PC-9 (cell line): ENCODE data around the gene SNX18. TPM values are rescaled to one million over a fixed set of nuclear protein-coding genes. Genes with fewer than 3 reads are reported as not detected.

ENCODE experiments used
- BruUV-seq: library from RNA; stranded (reverse); fragments of 400-500 nt; replicated peaks from 2 replicates; lab custom pipeline; 2021; lab: Mats Ljungman, UMichigan
- CTCF ChIA-PET: fragments of 300-600 bp; sonication (Branson Sonifier 250); formaldehyde crosslinking; loops from one replicate; lab custom pipeline; 2022; ENCODE audit warnings: antibody characterized with exemption; lab: Charles Lee
- POLR2A ChIA-PET: fragments of 300-600 bp; sonication (Branson Sonifier 250); formaldehyde crosslinking; loops from one replicate; lab custom pipeline; 2022; ENCODE audit warnings: antibody characterized with exemption; ENCODE audit not compliant: unreplicated experiment; lab: Charles Lee
- DNase-seq, 2 experiments: peaks; one replicate each; pipeline versions ENCODE4 v3.0.0 to v3.0.0-alpha.2; 2015 to 2022; ENCODE audit warnings: mixed read lengths in 1 of 2
- H2AFZ ChIP-seq: fragments of 200-600 bp; sonication (generic); 2 replicates; pipeline ENCODE4 v1.8.1; 2017; ENCODE audit warnings: antibody characterized with exemption
- H3F3A ChIP-seq: fragments of 200-600 bp; sonication (generic); 2 replicates; pipeline ENCODE4 v1.8.1; 2017; ENCODE audit warnings: antibody characterized with exemption, mild to moderate bottlenecking, low read depth; ENCODE audit not compliant: insufficient read depth
- H3K27ac ChIP-seq: fragments of 200-600 bp; sonication (generic); 2 replicates; pipeline ENCODE4 v1.6.1; 2016; ENCODE audit warnings: mixed run types
- H3K27me3 ChIP-seq: fragments of 200-600 bp; sonication (generic); 2 replicates; pipeline ENCODE4 v1.6.1; 2016; ENCODE audit warnings: low read depth, mixed run types; ENCODE audit not compliant: insufficient read depth
- H3K36me3 ChIP-seq: fragments of 200-600 bp; sonication (generic); 2 replicates; pipeline ENCODE4 v1.6.1; 2016; ENCODE audit warnings: low read depth, mixed run types
- H3K4me1 ChIP-seq: fragments of 200-600 bp; sonication (generic); replicated peaks from 2 replicates; pipeline ENCODE4 v1.6.1; 2016; ENCODE audit warnings: mixed run types; ENCODE audit not compliant: insufficient read depth
- H3K4me2 ChIP-seq: fragments of 200-600 bp; sonication (generic); 2 replicates; pipeline ENCODE4 v1.6.1; 2017; ENCODE audit warnings: mixed run types
- H3K4me3 ChIP-seq: fragments of 200-600 bp; sonication (generic); 2 replicates; pipeline ENCODE4 v1.6.1; 2016; ENCODE audit warnings: mixed run types
- H3K79me2 ChIP-seq: fragments of 200-600 bp; sonication (generic); 2 replicates; pipeline ENCODE4 v1.6.1; 2017; ENCODE audit warnings: low read depth, mixed run types
- H3K9me2 ChIP-seq: fragments of 200-600 bp; sonication (generic); 2 replicates; pipeline ENCODE4 v1.8.1; 2017; ENCODE audit warnings: mild to moderate bottlenecking; ENCODE audit not compliant: insufficient read depth
- H3K9me3 ChIP-seq: fragments of 200-600 bp; sonication (generic); 2 replicates; pipeline ENCODE4 v1.8.1; 2016; ENCODE audit warnings: low read depth; ENCODE audit not compliant: insufficient read depth
- H4K20me1 ChIP-seq: fragments of 200-600 bp; sonication (generic); 2 replicates; pipeline ENCODE4 v1.8.1; 2017; ENCODE audit not compliant: insufficient read depth
- EZH2 ChIP-seq: fragments of 200-600 bp; sonication (generic); IDR thresholded peaks from 2 replicates; pipeline ENCODE4 v1.8.0; 2017; ENCODE audit warnings: antibody characterized with exemption, low read depth
- intact Hi-C: fragments of 100-400 bp; cut with micrococcal nuclease; formaldehyde crosslinking; loops from one replicate; pipeline ENCODE4 v1.10.0; 2022; ENCODE audit not compliant: unreplicated experiment
- total RNA-seq: library from RNA; stranded (reverse); gene quantifications from 2 replicates; pipeline ENCODE4 v1.2.3, GENCODE V29; 2021
- TF ChIP-seq, protein P1 (sequence below): fragments of 200-600 bp; sonication (generic); conservative IDR thresholded peaks from 2 replicates; pipeline ENCODE4 v1.6.1; 2017; ENCODE audit warnings: mixed run types, antibody characterized with exemption, mild to moderate bottlenecking, moderate library complexity

SNX18 gene
- total RNA-seq, 1 experiment from 2014 or later, result 9.7 TPM

DNA sequence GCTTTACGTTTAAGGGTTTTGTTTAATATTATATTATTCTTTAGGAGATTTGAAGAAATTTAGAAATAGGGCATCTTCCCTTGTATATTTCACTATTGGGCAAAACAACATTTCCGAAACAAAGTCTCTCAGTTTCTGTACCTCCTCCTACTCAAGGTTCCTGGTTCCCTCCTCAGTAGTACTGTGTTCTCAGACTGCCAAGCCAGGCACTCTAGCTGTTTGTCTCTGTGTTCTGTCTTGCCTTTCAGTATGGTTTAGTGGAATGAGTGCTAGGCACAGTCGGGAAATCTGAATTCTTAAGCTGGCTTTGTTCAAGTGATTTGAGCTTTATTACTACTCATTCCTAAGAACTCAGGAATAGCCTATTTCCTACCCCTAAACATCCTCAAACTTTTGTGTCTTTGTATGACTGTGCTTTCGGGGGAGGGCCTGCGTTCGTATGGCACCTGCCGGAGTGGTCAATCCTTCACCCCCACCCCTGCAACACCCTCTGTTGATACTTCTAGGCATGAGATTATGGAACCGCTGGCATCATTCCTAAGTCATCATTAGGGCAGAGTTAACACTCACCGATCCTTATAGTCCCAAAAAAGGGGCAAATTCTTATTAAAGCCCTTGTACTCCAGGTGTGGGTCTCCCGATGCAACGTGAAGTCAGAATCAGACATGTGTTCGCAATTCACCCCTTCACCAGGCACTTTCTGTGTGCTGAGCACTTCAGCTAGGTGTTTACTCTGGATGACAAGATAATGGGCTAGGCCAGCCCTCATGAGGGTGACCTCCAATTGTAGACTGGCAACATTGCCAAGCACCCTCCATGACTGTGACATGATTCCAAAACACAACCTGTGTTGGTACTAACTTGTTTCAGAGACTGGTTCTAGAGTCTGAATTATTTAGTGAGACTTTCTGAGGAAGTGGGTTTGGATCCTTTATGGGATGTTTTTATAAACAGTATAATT is 24.5 kb downstream of the SNX18 start:
- TF ChIP-seq EZH2, result no peak
- TF ChIP-seq, protein P1, sequence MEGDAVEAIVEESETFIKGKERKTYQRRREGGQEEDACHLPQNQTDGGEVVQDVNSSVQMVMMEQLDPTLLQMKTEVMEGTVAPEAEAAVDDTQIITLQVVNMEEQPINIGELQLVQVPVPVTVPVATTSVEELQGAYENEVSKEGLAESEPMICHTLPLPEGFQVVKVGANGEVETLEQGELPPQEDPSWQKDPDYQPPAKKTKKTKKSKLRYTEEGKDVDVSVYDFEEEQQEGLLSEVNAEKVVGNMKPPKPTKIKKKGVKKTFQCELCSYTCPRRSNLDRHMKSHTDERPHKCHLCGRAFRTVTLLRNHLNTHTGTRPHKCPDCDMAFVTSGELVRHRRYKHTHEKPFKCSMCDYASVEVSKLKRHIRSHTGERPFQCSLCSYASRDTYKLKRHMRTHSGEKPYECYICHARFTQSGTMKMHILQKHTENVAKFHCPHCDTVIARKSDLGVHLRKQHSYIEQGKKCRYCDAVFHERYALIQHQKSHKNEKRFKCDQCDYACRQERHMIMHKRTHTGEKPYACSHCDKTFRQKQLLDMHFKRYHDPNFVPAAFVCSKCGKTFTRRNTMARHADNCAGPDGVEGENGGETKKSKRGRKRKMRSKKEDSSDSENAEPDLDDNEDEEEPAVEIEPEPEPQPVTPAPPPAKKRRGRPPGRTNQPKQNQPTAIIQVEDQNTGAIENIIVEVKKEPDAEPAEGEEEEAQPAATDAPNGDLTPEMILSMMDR, result no peak
- no peak overlapping the region for H3K4me3 ChIP-seq
- peaks cover 66% of the 10 kb centered on the region for H3K79me2 ChIP-seq
- DNase-seq, result no peak
- ChIA-PET POLR2A (no interaction called here), CTCF (no interaction called here)
- H3K27ac ChIP-seq, result no peak overlapping the region
- peaks cover 3% of the 10 kb centered on the region; the same call in 1 of the 2 replicates for H4K20me1 ChIP-seq
- intact Hi-C loops, result no loop called here
- peaks cover 28% of the 10 kb centered on the region for H3K4me1 ChIP-seq
- H3F3A ChIP-seq, result no peaks in the 10 kb centered on the region
- H2AFZ ChIP-seq, result no peak overlapping the region
- H3K36me3 ChIP-seq, result no peaks in the 10 kb centered on the region
- no peaks in the 10 kb centered on the region for H3K9me3 ChIP-seq
- H3K9me2 ChIP-seq, result no peaks in the 10 kb centered on the region
- no TSS peak for BruUV-seq
- no peak overlapping the region for H3K4me2 ChIP-seq
- H3K27me3 ChIP-seq, result no peaks in the 10 kb centered on the region

DNA sequence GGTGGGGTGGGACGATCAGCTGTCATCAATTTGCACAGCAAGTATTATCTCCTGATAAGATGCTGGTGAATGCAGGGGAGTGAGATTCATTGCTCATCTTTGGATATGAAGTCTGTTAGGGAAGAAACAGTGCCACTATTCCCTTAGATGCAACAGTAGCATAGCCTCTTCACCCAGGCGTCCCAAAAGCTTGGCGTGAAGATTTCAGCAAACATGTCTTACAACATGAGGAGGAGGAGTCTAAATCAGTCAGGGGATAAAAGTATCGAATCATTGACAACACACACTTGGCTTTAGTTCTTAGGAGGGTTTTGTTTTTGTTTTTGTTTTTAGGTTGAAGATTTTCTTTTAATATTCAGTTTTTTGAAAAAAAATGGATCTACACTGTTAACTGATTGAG is 26.5 kb downstream of the SNX18 start:
- Histone ChIP-seq H2AFZ (no peak overlapping the region), H3K4me2 (no peak overlapping the region), H3K36me3 (no peaks in the 10 kb centered on the region), H3K9me2 (no peaks in the 10 kb centered on the region), H3K4me1 (peaks cover 43% of the 10 kb centered on the region), H3K4me3 (no peak overlapping the region), H3F3A (peaks cover 12% of the 10 kb centered on the region; the same call in 1 of the 2 replicates), H3K27ac (no peak overlapping the region), H4K20me1 (no peaks in the 10 kb centered on the region), H3K79me2 (peaks cover 54% of the 10 kb centered on the region), H3K9me3 (no peaks in the 10 kb centered on the region), H3K27me3 (no peaks in the 10 kb centered on the region)
- DNase-seq, result no peak
- BruUV-seq, result no TSS peak
- ChIA-PET CTCF (no interaction called here), POLR2A (no interaction called here)
- TF ChIP-seq, protein P1, result no peak
- no peak for TF ChIP-seq EZH2
- intact Hi-C loops, result no loop called here

- intact Hi-C loops, result no loop called here
- no peak overlapping the region for H2AFZ ChIP-seq
- no peak overlapping the region for H3K4me3 ChIP-seq
- peaks cover 12% of the 10 kb centered on the region; the same call in 1 of the 2 replicates for H3F3A ChIP-seq
- DNase-seq, result peak in 1 of 2 experiments; percentile 71
- H3K79me2 ChIP-seq, result peaks cover 36% of the 10 kb centered on the region
- H3K27ac ChIP-seq, result 0 out of 2 replicates have a peak overlapping the region, but pooled peaks have one; percentile 1
- POLR2A ChIA-PET, result no interaction called here
- H3K4me1 ChIP-seq, result peaks cover 43% of the 10 kb centered on the region
- TF ChIP-seq, protein P1, result no peak
- TF ChIP-seq EZH2, result no peak
- no peaks in the 10 kb centered on the region for H4K20me1 ChIP-seq
- H3K9me3 ChIP-seq, result no peaks in the 10 kb centered on the region
- CTCF ChIA-PET, result no interaction called here
- H3K9me2 ChIP-seq, result no peaks in the 10 kb centered on the region
- H3K36me3 ChIP-seq, result no peaks in the 10 kb centered on the region
- H3K4me2 ChIP-seq, result peak overlapping the region; percentile 49
- no peaks in the 10 kb centered on the region for H3K27me3 ChIP-seq
- BruUV-seq, result no TSS peak
These were observed 28.2 kb downstream of the SNX18 start for GRCh38 chr5:54545796-54546195.
